PFSK-1 (cell line): Measurements from ENCODE around the gene LSM3.

ENCODE experiments used
- POLR2AphosphoS5 ChIP-seq: IDR thresholded peaks from 2 replicates; pipeline ENCODE4 v1.6.1; 2012; ENCODE audit warnings: low read depth, mild to moderate bottlenecking, control low read depth, low read length, moderate library complexity
- TAF1 ChIP-seq: IDR thresholded peaks from 2 replicates; pipeline ENCODE4 v1.6.1; 2012; ENCODE audit warnings: low read length, control low read depth, borderline replicate concordance; ENCODE audit not compliant: insufficient read depth

- TF ChIP-seq TAF1 (no peak), POLR2AphosphoS5 (no peak)
Observed at GRCh38 chr3:14235912-14236295, 57.3 kb downstream of the LSM3 start.
